GM20431 (cell line): ENCODE measurements around the gene CABP2.

ENCODE experiments used
- in situ Hi-C: fragments of 300-500 bp; cut with MseI, MboI; formaldehyde crosslinking; loops from one replicate; pipeline ENCODE4 v1.15.0; 2020; ENCODE audit warnings: low sequenced_read_pairs; ENCODE audit not compliant: unreplicated experiment

CABP2 gene

DNA sequence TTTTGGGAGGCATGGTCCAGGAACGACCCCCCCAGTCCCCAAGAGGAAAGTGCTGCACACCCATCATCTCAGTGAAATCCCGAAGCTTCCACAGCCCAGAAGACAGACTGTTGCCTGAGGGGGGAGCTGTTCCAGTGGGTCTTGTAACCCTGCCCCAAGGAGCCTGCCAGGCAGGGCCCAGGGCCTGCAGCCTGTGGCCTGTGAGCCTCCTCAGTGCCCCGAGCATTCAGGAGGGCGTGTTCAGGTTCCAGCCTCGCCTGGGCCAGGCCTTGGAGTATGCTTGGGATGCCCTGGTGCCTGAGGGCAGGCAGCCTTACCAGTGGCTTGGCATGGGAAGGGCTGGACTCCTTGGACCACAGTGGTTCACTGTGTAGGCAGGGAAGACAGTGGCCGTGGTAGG, 18.0 kb upstream of the CABP2 start:
- in situ Hi-C loops = no loop called here

- in situ Hi-C loops = no loop called here
Measured at GRCh38 chr11:67539550-67539949, 16.3 kb upstream of the CABP2 start.

- in situ Hi-C loops = no loop called here
Measured at GRCh38 chr11:67538823-67539505, 15.7 kb upstream of the CABP2 start.

GRCh38 chr11:67538306-67538705, 15.1 kb upstream of the CABP2 start:
- in situ Hi-C loops = no loop called here

GRCh38 chr11:67535561-67535960, 12.3 kb upstream of the CABP2 start:
- in situ Hi-C loops = no loop called here

GRCh38 chr11:67534070-67534679, 10.9 kb upstream of the CABP2 start:
- in situ Hi-C loops = no loop called here

- in situ Hi-C loops = no loop called here
Measured at GRCh38 chr11:67532889-67533288, 9.6 kb upstream of the CABP2 start.

GRCh38 chr11:67530282-67530592, 7.0 kb upstream of the CABP2 start:
- in situ Hi-C loops = no loop called here

DNA sequence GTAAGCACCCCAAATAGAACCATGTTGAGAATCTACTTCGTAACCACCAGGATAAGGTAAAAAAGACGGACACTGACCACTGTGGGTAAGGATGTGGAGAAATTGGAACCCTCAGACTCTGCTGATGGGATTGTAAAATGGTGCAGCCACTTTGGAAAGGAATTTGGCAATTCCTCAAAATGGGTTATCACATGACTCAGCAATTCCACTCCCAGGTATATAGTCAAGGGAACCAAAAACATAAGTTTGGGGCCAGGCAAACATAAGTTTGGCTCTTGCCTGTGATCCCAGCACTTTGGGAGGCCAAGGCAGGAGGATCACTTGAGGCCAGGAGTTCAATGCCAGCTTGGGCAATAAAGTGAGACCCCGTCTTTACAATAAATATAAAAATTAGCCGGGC, 5.1 kb upstream of the CABP2 start:
- in situ Hi-C loops = no loop called here

DNA sequence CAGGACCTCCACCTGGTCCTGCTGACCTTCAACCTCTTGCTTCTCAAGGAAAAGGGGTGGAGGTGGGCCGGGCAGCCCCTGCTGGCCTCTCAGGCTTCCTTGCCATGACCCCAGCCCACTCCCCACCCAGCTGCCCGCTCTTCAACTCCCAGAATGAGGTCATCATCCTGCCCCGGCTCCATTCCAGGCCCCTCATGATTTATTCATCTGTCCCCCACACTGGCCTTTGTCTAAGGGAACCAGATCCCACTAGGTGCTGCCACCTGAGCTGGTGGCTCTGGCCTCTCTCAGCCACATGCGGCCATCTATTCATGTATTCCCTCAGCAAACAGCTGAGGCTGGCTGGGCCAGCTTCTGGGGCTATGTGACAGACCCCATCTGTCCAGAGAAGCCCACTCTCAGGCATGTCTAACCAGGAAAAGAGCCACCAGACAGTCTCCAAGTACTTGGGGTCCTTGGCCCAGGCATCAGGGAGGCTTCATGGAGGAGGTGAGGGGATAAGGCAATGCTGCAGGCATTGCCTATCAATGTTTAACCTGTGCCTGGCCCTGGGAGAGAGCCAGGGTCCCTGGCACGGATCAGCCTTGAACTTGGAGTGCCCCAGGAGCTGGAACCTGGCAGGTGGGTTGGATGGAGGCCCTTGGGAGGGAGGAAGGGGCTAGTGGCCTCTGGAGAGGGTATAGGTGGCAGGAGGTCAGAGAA, 2.2 kb upstream of the CABP2 start:
- in situ Hi-C loops = no loop called here

DNA sequence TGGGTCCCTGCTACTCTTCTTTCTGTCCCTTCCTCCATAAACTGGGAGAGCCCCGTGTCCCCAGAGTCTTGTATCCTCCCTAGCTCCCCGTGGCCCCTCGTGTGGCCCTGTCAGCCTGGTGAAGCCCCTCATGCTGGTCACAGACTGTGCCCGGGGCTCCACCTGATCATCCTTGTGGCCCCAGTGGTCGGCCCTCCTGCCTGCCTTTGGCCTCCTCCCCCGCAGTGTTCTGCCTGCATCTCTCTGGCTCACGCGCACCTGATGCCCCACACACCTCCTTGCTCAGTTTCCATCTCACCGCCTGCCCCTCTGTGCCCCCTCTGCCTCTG, 1.2 kb upstream of the CABP2 start:
- in situ Hi-C loops = no loop called here

DNA sequence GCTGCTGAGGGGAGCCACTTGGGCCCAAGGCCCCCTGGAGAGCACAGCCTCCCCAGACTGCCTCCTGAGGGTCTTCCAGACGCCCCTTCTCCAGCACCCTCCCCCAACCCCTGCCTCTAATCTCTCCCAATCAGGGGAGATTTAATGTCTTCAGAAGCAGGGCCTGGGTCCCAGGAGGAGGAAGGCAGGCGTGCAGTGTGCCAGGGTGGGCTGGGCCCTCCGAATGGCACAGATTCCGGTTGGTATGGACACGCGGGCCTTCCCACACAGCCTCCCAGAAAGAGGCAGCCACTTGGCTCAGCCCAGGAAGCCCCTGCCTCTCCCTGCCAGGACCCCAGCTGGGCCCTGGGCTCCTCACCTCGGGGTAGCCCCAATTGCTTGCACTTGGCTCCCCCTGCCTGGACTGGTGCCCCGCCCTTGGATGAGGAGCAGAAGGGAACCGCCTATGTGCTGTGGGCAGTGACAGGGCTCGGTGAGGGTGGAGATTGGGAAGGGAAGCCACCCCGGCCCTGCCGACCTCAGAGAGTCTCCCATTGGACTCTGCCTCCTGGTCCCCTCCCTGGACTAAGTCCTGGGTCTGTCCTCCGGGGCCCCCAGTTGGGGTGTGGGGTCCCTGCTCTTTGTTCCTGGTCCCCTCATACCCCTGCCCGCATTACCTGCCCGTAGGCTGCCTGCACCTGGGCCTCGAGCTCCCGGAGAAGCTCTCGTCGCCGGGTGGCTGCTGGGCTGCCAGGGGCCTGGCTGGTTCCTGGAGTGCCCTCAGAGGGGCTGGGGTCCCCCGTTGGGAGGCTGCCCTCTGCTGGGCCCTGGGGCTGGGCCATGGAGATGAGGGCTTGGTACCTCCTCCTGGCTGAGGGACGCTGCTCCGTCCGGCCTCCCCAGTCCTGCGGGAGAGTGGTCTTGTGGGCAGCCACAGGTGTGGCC, 572 bp upstream of the CABP2 start:
- in situ Hi-C loops = no loop called here

GRCh38 chr11:67522338-67522737, 908 bp downstream of the CABP2 start:
- in situ Hi-C loops = no loop called here

- in situ Hi-C loops = no loop called here
Measured at GRCh38 chr11:67521924-67522323, 1.3 kb downstream of the CABP2 start.

DNA sequence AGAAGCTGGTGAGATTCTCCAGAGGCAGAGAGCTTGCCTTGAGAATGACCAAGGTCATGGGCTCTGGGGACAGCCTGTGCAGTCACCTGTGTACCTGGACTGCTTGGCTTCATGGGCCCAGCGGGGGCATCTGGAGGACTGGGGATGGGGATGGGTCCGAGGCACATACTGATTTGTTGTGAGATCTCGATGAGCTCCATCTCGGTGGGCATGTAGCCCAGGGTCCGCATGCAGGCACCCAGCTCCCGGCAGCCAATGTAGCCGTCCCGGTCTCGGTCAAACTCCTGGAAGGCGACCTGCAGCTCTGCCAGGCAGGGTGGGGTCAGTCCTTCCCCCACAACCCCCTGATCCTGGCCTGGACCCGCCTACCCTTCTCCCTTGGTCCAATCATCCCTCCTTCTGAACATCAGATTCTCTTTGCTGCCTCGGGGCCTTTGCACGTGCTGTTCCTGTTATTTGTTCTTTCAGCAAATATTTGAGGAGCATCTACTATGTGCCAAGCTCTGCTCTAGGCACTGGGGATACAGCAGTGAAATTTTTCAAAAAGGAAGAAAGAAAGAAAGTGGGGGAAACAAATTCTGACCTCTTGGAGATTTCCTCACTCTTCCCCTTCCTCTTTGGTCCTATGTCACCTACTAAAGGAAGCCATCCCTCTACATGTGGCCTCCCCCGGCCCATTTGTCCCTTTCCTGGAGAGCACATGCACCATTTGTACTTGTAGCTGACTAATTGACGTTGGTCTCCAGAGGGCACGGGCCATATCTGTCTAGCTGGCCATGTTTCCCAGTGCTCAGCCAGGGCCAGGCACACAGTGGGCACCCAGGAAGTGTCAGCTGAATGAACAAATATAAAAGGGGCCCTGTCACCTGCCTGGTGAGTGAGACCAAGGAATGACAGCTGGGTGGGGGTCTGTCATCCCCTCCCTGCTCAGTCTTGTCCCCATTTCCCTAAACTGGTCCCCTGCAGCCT, 2.1 kb downstream of the CABP2 start:
- in situ Hi-C loops = no loop called here

DNA sequence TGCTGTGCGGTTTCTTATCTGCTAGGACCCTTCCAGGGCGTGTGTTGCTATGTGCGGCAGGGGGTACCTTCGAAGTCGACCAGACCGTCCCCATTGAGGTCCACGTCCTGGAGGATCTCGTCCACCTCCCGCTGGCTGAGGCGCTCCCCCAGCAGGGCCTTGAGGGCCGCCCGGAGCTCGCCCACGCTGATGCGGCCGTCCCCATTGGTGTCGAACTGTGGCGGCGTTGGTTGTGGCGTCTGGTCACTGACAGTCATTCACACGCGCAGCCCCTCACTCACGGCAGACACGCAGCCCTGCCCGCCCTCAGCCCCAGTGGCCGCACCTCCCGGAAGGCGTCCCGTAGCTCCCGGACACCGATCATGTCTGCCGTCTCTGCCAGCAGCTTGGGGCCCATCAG, 3.5 kb downstream of the CABP2 start:
- in situ Hi-C loops = no loop called here

- in situ Hi-C loops = no loop called here
Measured at GRCh38 chr11:67517784-67518552, 5.3 kb downstream of the CABP2 start.

- in situ Hi-C loops = no loop called here
Measured at GRCh38 chr11:67516806-67517205, 6.4 kb downstream of the CABP2 start.

DNA sequence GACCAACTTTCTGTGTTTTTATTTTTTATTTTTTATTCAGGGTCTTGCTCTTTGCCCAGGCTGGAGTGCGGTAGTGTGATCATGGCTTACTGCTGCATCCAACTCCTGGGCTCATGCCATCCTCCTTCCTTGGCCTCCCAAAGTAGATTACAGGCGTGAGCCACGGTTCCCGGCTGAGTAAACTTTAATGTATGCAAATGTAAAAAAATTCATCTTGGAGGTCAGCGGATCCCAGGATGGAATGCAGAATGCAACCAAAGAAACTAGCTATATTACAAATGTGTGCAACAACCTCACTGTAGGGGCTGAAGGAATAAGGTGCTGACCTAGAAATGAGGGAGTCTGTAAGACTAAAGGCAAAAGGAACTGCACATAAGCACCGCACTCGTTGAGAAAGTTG, 9.1 kb downstream of the CABP2 start:
- in situ Hi-C loops = no loop called here
